A673 (cell line): ENCODE data around the gene TATDN2. TPM values are rescaled to one million over a fixed set of nuclear protein-coding genes. Genes with fewer than 3 reads are reported as not detected.

Experiments used
- BruUV-seq: library from RNA; stranded (reverse); fragments of 400-500 nt; replicated peaks from 2 replicates; lab custom pipeline; 2021; lab: Mats Ljungman, UMichigan
- CTCF ChIA-PET: fragments of 300-600 bp; sonication (Branson Sonifier 250); formaldehyde crosslinking; loops from one replicate; lab custom pipeline; 2022; ENCODE audit warnings: antibody characterized with exemption; lab: Charles Lee
- POLR2A ChIA-PET: fragments of 300-600 bp; sonication (Branson Sonifier 250); formaldehyde crosslinking; loops from one replicate; lab custom pipeline; 2022; ENCODE audit warnings: antibody characterized with exemption; ENCODE audit not compliant: low non-redundant PET; lab: Charles Lee
- DNase-seq: peaks from one replicate; pipeline ENCODE4 v3.0.0-alpha.2; 2015; ENCODE audit warnings: low spot score
- H3K27ac ChIP-seq: fragments of 200-600 bp; sonication (generic); 2 replicates; pipeline ENCODE4 v1.5.1; 2016; ENCODE audit warnings: mixed run types, low read depth, mild to moderate bottlenecking, mixed read lengths, antibody characterized with exemption, low read length; ENCODE audit not compliant: poor library complexity, severe bottlenecking
- H3K27me3 ChIP-seq: fragments of 200-600 bp; sonication (generic); replicated peaks from 2 replicates; pipeline ENCODE4 v1.6.1; 2017; ENCODE audit warnings: mixed run types, low read depth, mild to moderate bottlenecking, mixed read lengths, antibody characterized with exemption, low read length; ENCODE audit not compliant: insufficient read depth, poor library complexity
- H3K36me3 ChIP-seq: fragments of 200-600 bp; sonication (generic); 2 replicates; pipeline ENCODE4 v1.6.1; 2016; ENCODE audit warnings: mixed run types, mild to moderate bottlenecking, mixed read lengths, antibody characterized with exemption, low read length; ENCODE audit not compliant: insufficient read depth, poor library complexity, severe bottlenecking
- H3K4me1 ChIP-seq: fragments of 200-600 bp; sonication (generic); 2 replicates; pipeline ENCODE4 v1.6.1; 2017; ENCODE audit warnings: mixed run types, mild to moderate bottlenecking, mixed read lengths, antibody characterized with exemption, low read length; ENCODE audit not compliant: insufficient read depth, poor library complexity, severe bottlenecking
- H3K4me3 ChIP-seq: fragments of 200-600 bp; sonication (generic); 2 replicates; pipeline ENCODE4 v1.5.1; 2016; ENCODE audit warnings: low read depth, mixed run types, mild to moderate bottlenecking, mixed read lengths, low read length; ENCODE audit not compliant: poor library complexity, severe bottlenecking
- H3K9me3 ChIP-seq: fragments of 200-600 bp; sonication (generic); 2 replicates; pipeline ENCODE4 v1.6.1; 2016; ENCODE audit warnings: mixed run types, low read depth, mild to moderate bottlenecking, mixed read lengths, antibody characterized with exemption, low read length; ENCODE audit not compliant: poor library complexity, severe bottlenecking
- EZH2 ChIP-seq: fragments of 200-600 bp; sonication (generic); IDR thresholded peaks from 2 replicates; pipeline ENCODE4 v1.6.1; 2017; ENCODE audit warnings: borderline replicate concordance, low read depth, mild to moderate bottlenecking, mixed read lengths, antibody characterized with exemption, low read length; ENCODE audit not compliant: poor library complexity, severe bottlenecking
- intact Hi-C: fragments of 100-400 bp; cut with micrococcal nuclease; formaldehyde crosslinking; loops from one replicate; pipeline ENCODE4 v1.10.0; 2022; ENCODE audit not compliant: unreplicated experiment
- total RNA-seq: library from RNA; stranded (reverse); gene quantifications from 2 replicates; pipeline ENCODE4 v1.2.3, GENCODE V29; 2021
- TF ChIP-seq, protein P1 (sequence below): fragments of 300-800, 200-600 bp; sonication (generic); conservative IDR thresholded peaks from 2 replicates; pipeline ENCODE4 v1.5.1; 2017; ENCODE audit warnings: low read depth, mild to moderate bottlenecking, antibody characterized with exemption, low read length, moderate library complexity, mixed read lengths

TATDN2 gene
- total RNA-seq, 1 experiment from 2014 or later: 42.0 TPM

GRCh38 chr3:10253731-10254130 lies 5.5 kb downstream of the TATDN2 start:
- H3K9me3 ChIP-seq: no peaks in the 10 kb centered on the region
- H3K4me3 ChIP-seq: no peak overlapping the region
- POLR2A ChIA-PET: no interaction called here
- H3K27ac ChIP-seq: peak overlapping the region; percentile 12
- no TSS peak for BruUV-seq
- intact Hi-C loops: no loop called here
- no peak for TF ChIP-seq EZH2
- TF ChIP-seq, protein P1, sequence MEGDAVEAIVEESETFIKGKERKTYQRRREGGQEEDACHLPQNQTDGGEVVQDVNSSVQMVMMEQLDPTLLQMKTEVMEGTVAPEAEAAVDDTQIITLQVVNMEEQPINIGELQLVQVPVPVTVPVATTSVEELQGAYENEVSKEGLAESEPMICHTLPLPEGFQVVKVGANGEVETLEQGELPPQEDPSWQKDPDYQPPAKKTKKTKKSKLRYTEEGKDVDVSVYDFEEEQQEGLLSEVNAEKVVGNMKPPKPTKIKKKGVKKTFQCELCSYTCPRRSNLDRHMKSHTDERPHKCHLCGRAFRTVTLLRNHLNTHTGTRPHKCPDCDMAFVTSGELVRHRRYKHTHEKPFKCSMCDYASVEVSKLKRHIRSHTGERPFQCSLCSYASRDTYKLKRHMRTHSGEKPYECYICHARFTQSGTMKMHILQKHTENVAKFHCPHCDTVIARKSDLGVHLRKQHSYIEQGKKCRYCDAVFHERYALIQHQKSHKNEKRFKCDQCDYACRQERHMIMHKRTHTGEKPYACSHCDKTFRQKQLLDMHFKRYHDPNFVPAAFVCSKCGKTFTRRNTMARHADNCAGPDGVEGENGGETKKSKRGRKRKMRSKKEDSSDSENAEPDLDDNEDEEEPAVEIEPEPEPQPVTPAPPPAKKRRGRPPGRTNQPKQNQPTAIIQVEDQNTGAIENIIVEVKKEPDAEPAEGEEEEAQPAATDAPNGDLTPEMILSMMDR: no peak
- H3K36me3 ChIP-seq: peaks cover 28% of the 10 kb centered on the region
- no peak for DNase-seq
- no peaks in the 10 kb centered on the region for H3K27me3 ChIP-seq
- CTCF ChIA-PET: no interaction called here
- H3K4me1 ChIP-seq: peaks cover 2% of the 10 kb centered on the region

GRCh38 chr3:10255835-10256234 lies 7.6 kb downstream of the TATDN2 start:
- no peak overlapping the region for H3K4me3 ChIP-seq
- DNase-seq: no peak
- no peak overlapping the region for H3K27ac ChIP-seq
- no peaks in the 10 kb centered on the region for H3K9me3 ChIP-seq
- intact Hi-C loops: no loop called here
- no peaks in the 10 kb centered on the region for H3K4me1 ChIP-seq
- ChIA-PET POLR2A (no interaction called here), CTCF (no interaction called here)
- TF ChIP-seq EZH2: no peak
- TF ChIP-seq, protein P1: no peak
- peaks cover 40% of the 10 kb centered on the region for H3K36me3 ChIP-seq
- no TSS peak for BruUV-seq
- H3K27me3 ChIP-seq: no peaks in the 10 kb centered on the region

- no peak overlapping the region for H3K27ac ChIP-seq
- peaks cover 37% of the 10 kb centered on the region for H3K36me3 ChIP-seq
- TF ChIP-seq, protein P1: no peak
- TF ChIP-seq EZH2: no peak
- no TSS peak for BruUV-seq
- POLR2A ChIA-PET: no interaction called here
- H3K4me3 ChIP-seq: no peak overlapping the region
- CTCF ChIA-PET: interaction anchor here (1.0 kb wide), 1 partner anchor 313 kb away, joined by 3 read pairs; no protein-coding TSS in a partner anchor
- H3K9me3 ChIP-seq: no peaks in the 10 kb centered on the region
- intact Hi-C loops: no loop called here
- H3K27me3 ChIP-seq: no peaks in the 10 kb centered on the region
- DNase-seq: no peak
- H3K4me1 ChIP-seq: no peaks in the 10 kb centered on the region
Measured at GRCh38 chr3:10259036-10259435, 10.8 kb downstream of the TATDN2 start.
